Activated naive CD4-positive, alpha-beta T cell treated with anti-CD3 and anti-CD28 coated beads, Interleukin-2, amount 50 U/mL, for 16 hours (primary cell): Measurements from ENCODE around the gene CLEC19A.
"Not testable (repeated sequence)": the region's sequence is repeated elsewhere in the genome, so short reads cannot be mapped to it uniquely, and the experiment has no call there.

ENCODE experiments used
- DNase-seq: peaks from one replicate; pipeline ENCODE4 v3.0.0-alpha.2; 2020

The CLEC19A gene

GRCh38 chr16:19287241-19287640 is 1.7 kb downstream of the CLEC19A start:
- DNase-seq, result no peak

GRCh38 chr16:19288872-19289799 is 3.6 kb downstream of the CLEC19A start:
- DNase-seq, result no peak

- DNase-seq, result no peak
Measured at GRCh38 chr16:19289811-19290485, 4.4 kb downstream of the CLEC19A start.

GRCh38 chr16:19290860-19291259 is 5.3 kb downstream of the CLEC19A start:
- DNase-seq, result no peak

- DNase-seq, result no peak
Measured at GRCh38 chr16:19291475-19291874, 5.9 kb downstream of the CLEC19A start.

GRCh38 chr16:19292186-19292585 is 6.7 kb downstream of the CLEC19A start:
- no peak for DNase-seq

- DNase-seq, result no peak
Measured at GRCh38 chr16:19294156-19294649, 8.7 kb downstream of the CLEC19A start.

GRCh38 chr16:19295393-19295792 is 9.9 kb downstream of the CLEC19A start:
- no peak for DNase-seq

GRCh38 chr16:19297454-19297853 is 11.9 kb downstream of the CLEC19A start:
- no peak for DNase-seq

GRCh38 chr16:19299565-19299964 is 14.0 kb downstream of the CLEC19A start:
- no peak for DNase-seq

GRCh38 chr16:19301931-19302330 is 16.4 kb downstream of the CLEC19A start:
- DNase-seq, result no peak

- no peak for DNase-seq
Measured at GRCh38 chr16:19304750-19305149, 19.2 kb downstream of the CLEC19A start.

- DNase-seq, result no peak
Measured at GRCh38 chr16:19305443-19305842, 19.9 kb downstream of the CLEC19A start.

GRCh38 chr16:19307587-19308241 is 22.2 kb downstream of the CLEC19A start:
- no peak for DNase-seq

- no peak for DNase-seq
Measured at GRCh38 chr16:19308392-19308791, 22.9 kb downstream of the CLEC19A start.

GRCh38 chr16:19309178-19309577 is 23.6 kb downstream of the CLEC19A start:
- no peak for DNase-seq

GRCh38 chr16:19314718-19315425 is 29.3 kb downstream of the CLEC19A start:
- DNase-seq, result no peak

GRCh38 chr16:19315889-19316433 is 30.4 kb downstream of the CLEC19A start:
- DNase-seq, result no peak

GRCh38 chr16:19316846-19317245 is 31.3 kb downstream of the CLEC19A start:
- no peak for DNase-seq

- DNase-seq, result not testable (repeated sequence)
Measured at GRCh38 chr16:19321186-19321585, 35.7 kb downstream of the CLEC19A start.

- DNase-seq, result no peak
Measured at GRCh38 chr16:19323596-19323995, 38.1 kb downstream of the CLEC19A start.

GRCh38 chr16:19328364-19328763 is 42.8 kb downstream of the CLEC19A start:
- DNase-seq, result no peak
